Iris pigment epithelial cell (primary cell): ENCODE measurements around the gene ASCC2.
"Not testable (repeated sequence)": the region's sequence is repeated elsewhere in the genome, so short reads cannot be mapped to it uniquely, and the experiment has no call there.

ENCODE experiments used
- DNase-seq: peaks from one replicate; pipeline ENCODE4 v3.0.0-alpha.2; 2011; ENCODE audit warnings: low read depth

The ASCC2 gene, protein sequence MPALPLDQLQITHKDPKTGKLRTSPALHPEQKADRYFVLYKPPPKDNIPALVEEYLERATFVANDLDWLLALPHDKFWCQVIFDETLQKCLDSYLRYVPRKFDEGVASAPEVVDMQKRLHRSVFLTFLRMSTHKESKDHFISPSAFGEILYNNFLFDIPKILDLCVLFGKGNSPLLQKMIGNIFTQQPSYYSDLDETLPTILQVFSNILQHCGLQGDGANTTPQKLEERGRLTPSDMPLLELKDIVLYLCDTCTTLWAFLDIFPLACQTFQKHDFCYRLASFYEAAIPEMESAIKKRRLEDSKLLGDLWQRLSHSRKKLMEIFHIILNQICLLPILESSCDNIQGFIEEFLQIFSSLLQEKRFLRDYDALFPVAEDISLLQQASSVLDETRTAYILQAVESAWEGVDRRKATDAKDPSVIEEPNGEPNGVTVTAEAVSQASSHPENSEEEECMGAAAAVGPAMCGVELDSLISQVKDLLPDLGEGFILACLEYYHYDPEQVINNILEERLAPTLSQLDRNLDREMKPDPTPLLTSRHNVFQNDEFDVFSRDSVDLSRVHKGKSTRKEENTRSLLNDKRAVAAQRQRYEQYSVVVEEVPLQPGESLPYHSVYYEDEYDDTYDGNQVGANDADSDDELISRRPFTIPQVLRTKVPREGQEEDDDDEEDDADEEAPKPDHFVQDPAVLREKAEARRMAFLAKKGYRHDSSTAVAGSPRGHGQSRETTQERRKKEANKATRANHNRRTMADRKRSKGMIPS

DNA sequence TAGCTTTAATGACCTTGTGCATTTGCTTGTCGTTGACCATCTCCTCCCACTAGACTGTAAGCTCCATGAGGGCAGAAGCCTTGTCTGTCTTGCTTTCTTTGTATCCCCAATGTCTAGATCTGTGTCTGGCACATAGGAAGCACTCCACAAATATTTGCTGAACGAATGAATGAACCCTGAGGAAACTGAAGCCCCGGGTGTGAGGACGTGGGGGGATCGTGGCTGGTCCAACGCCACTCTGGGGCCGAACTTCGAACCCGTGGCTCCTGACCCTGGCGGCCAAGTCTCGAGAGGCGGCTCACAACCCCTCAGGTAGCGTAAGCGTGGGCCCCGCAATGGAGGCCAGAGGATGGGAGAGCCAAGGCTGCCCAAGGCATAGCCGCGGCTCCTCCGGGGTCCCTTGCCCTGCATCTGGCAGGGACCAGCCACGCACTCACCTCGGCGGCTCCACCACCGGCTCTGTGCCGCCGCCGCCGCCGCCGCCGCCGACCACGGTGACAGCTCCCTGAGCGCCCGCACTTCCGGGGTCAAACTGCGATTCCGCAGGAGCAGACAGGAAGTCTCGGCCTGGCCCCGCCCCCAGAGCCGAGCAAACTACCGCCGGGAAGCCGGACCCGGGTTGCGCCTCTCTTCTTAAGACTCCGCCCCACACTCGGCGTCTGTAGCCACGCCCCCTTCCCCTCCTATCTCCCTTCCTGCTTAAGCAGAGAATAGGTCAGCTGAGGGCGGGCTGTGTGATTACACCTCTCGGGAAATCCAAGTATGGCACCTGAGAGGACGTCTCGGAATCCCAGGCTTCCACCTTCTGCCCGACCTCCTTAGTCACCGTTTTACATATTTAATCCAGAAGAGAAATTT lies at the start of gene ASCC2:
Gene ASCC2 (minus strand): TSS at position 534 of the 858 bp plus-strand sequence. CDS start 5,949 bp downstream, outside the sequence.
- DNase-seq = peak; percentile 97

DNA sequence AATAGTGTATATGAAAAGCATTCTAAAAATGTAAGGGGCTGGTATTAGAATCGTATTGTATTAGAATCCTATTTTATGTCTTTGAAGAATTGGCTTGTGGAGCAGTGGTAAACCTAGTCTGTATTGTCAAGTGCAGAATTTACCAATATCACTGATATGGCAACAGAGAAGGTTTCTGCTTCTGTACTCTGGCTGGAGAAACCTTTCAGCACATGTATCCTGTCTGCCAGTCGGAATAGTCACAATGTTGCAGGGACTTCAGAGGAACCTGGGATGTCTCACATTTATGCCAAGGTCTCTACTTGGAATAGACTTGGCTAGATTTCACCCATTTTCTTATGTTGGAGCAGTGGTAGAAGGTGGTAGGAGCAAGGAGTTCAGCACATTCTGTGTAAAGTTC lies 49.3 kb upstream of the ASCC2 start:
- no peak for DNase-seq

DNA sequence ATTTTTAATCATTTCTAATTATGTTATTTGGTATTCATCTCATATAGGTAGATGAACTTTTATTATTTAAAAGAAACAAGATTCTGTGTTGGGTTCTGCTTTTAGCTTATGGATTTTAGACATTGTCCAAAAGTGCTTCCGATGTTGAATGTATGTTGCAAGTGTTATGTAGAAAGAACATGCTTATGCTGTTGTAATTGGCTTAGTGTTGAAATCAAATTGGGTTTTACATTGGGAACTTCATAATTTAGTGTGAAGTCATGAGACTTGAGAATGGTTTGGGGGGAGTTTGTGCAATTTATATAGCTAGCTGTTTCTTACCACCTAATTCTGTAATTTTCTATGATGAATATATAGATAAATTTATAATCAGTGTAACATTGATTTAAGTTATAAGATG lies 48.5 kb upstream of the ASCC2 start:
- DNase-seq = no peak

DNA sequence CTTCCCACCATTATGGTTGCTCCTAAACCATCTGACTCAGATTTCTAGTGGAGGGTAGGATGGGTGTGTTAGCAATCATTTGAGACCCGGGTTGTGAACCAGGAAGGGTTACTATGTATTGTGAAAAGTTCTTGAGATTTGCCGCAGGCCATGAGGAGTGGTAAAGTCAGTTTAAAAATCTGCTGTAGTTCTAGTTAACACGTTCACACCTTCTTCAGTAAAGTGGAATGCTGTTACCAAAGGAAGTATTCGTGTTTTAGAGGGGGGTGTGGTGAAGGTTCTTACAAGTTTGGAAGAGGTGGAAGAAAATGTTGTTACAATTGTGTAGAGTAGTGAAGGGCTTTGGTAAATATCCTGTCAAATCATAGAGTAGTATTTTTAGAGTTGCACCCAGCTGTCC lies 47.5 kb upstream of the ASCC2 start:
- DNase-seq = no peak

DNA sequence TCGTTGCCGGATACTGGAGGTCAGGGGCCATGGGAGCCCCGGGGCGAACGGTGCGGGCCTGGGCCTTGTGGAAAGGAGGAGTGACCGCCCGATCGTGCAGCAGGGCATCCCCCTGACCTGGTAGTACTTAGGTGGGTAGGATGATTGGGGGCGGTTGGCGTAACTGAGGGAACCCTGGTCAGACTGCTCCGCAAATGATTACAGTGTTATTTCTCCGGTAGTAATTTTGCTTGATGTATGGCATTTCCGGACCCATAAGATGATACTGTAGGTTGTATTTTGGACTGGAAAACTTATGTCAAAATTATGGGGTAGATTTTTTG lies 45.7 kb upstream of the ASCC2 start:
- no peak for DNase-seq

DNA sequence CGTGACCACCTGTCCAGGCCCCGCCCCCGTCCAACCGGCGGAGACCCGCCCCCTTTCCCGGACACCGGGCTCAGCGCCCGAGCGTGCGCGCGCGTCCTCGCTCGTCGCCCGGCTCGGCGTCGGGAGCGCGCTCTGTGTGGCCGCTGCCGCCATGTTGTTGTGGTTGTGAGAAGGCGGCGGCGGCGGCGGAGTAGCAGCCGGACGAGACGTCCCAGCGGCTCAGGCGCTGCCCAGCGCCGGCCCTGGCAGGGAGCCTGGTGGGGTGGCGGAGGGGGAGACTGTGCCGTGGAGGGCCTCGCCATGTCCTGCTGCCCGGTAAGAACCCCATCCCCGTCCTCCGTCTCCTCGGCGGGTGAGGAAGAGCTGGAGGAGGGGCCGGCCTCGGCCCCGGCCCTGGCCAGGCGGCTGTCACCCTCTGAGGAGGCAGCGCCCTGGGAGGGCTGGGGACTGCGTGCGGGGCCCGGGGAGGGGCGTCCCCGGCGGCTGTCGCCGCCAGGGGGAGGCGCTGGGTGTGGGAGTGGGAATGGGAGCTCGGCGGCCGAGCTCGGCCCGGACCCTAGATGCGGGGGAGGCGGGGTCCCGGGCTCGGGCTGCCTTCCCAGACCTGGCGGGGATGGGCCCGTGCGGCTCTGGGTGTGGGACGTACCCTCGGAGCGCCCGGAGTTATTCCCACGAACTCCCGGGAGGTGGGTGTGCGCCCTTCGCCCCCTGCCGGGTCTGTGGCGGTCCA lies 45.1 kb upstream of the ASCC2 start, which contains the start of gene MTMR3:
Gene MTMR3 (plus strand): TSS at position 130 of the 730 bp plus-strand sequence. CDS start 87,886 bp downstream, outside the sequence.
- DNase-seq = peak; percentile 91

DNA sequence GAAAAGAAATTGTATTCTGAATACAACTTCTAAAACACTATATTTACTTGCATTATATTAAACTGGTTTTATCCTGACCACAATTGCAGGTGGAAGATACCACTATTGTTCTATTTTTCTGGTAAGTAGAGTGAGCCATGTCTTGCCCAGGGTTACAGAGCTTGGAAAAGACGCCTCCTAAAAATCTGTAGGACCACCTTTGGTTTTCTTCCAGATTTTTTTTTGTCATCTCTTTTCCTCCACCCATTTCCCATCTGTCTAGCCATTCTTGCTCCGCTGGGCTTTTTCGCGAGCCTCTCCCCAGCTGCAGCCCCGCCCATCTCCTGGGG lies 44.6 kb upstream of the ASCC2 start:
- no peak for DNase-seq

DNA sequence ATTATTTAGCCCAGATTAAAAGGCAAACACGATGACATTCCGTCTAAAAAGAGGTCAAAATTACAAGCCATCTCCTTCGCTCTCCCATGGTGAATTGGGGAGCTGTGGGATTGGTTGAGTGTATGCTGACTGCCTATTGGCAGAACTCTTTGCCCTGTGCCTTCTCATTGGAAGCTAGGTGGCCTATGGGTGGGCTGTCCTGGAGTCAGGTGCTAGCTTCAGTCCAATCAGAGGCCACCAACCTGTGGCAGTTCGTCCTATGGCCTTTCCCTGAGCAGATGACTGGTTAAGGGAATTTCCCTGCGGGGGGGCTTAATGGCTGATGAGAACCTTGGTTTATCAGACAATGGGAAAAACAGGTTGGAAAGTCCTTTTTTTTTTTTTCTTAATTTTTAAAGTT lies 41.7 kb upstream of the ASCC2 start:
- no peak for DNase-seq

DNA sequence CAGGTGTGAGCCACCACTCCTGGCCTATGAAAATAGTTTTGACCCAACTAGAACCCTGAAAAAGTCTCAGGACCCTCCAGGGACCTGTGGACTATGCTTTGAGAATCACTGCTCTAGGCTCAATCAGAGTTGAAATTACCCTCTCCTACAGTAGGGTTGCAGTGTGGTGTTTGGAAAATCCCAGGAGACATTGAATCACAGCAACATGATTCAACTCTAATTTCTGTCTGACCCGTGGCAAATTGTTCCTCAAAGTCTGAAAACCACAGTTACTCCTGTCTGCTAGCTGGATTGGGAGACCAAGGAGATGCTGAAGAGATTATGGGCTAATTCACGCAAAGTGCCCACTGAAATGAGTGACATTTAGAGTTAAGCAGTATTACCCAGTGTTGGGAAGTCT lies 39.5 kb upstream of the ASCC2 start:
- peak; percentile 16 for DNase-seq

DNA sequence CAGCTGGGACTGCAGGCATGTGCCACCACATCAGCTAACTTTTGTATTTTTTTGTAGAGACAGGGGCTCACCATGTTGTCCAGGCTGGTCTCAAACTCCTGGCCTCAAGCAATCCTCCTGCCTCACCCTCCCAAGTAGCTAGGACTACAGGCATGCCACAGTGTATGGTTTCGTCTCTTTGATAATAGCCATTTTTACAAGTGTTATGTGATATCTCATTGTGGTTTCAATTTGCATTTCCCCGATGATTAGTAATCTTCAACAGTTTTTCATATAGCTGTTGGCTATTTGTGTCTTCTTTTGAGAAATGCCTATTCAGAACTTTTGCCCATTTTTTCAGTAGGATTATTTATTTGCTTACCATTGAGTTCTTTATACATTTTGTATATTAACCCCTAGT lies 35.9 kb upstream of the ASCC2 start:
- DNase-seq = no peak

DNA sequence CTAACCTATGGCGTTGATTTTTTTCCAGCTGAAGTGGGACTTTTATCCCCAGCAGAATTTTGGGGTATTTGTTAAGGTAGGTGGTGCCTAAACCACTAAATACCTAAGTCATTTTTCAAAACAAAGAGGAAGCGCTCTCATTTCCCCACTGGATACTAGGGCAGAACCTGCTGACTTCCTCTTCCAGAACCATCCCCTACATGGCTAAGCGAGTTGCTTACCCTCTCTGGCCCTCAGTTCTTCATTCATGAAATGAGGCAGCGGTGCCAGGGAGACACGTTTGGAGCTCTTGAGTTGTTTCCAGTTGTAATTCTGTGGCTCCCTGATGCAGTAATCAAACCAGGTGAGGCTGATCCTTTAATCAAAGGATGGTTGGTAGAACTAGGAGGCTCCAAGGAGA lies 34.9 kb upstream of the ASCC2 start:
- no peak for DNase-seq

DNA sequence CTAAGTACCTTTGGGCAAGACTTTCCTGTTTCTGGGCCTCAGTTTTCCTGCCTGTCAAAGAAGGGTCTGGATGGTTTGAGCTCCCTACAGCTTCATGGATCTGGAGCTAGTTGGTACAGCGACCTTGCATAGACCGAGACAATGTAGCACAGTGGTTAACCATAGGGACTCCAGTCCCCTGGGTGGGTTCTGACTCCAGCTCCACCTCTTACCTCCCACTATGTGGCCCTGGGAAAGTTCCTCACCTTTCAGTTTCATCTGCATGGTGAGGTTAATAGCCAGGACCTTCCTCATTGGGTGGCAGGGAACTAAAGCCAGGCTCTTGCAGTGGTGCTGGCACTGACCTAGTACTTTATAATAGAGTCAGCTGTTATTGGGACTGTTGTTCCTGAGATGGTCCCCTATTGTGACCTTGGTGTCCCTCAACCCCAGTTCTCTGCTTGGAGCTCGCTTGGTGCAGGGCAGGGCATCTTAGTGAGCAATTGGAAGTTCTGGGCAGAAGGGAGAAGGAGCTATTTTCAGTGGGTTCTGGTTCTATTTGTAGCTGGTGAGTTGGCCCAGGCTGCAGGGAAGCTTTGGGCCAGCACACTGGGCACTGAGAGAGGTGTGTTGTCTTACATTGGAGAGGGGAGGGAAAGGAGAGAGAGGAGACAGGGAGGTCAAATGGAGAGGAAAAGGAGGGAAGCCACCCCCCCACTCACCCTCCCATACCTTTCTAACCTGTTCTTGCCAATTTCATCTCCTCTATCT lies 34.2 kb upstream of the ASCC2 start:
- no peak for DNase-seq

DNA sequence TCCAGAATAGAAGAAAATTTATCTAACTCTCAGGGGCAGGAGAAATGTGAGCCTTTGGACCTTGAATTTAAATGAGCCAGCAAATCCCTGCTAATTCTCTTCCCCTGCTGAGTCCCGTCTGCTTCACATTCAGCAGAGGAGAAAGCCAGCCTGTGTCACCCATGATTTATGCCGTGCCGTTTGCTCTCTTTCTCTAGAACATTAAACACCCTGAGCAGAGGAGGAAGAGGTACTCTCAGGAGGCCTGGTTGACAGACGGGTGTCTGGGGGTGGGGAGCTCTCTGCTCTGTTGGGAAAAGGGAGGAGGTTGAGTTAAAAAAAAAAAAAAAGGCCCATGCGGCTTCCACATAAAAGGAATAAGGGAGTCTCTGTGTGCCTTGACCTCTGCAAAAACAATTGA lies 33.6 kb upstream of the ASCC2 start:
- no peak for DNase-seq

DNA sequence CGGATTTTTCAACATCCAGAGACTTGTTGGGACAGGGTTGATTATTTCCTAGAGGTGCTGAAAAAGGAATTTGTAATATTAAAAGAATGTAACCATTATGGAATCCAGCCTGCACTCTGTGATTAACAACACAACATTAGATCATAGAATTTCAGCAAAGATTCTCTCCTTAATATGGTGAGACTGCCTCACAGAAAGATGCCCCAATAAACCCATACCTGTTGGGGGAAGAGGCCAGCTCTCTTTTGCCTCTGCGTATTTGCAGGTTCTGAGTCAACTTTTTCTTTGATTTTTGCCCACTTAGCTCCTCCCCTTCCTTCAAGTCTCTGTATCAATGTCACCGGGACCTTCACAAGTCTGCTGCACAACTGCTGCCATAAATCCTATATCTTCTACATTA lies 32.5 kb upstream of the ASCC2 start:
- DNase-seq = no peak

DNA sequence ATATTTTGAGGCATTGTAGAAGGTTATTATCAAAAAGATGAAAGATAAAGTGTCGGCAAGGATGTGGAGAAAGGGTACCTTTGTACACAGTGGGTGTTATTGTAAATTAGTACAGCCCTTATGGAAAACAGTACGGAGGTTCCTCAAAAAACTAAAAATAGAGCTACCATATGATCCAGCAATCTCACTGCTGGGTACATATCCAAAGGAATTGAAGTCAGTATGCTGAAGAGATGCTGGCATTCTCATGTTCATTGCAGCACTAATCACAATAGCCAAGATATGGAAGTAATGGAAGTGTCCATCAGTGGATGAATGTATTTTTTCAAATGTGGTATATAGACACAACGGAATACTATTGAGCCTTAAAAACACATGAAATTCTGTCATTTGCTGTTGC lies 29.8 kb upstream of the ASCC2 start:
- DNase-seq = no peak

DNA sequence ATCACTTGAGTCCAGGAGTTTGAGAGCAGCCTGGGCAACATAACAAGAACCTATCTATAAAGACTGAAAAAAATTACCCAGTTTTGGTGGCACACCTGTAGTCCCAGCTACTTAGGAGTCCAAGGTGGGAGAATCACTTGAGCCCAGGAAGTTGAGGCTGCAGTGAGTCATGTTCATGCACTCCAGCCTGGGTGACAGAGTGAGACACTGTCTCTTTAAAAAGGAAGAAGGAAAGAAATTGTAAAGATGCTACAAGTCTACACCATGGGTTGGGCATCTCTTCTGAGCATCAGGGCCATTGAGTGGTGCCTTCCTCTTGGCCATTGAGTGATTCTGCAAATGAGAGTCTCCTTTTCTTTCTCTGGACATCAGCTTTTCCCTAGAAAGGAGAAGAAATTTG lies 29.2 kb upstream of the ASCC2 start:
- no peak for DNase-seq

DNA sequence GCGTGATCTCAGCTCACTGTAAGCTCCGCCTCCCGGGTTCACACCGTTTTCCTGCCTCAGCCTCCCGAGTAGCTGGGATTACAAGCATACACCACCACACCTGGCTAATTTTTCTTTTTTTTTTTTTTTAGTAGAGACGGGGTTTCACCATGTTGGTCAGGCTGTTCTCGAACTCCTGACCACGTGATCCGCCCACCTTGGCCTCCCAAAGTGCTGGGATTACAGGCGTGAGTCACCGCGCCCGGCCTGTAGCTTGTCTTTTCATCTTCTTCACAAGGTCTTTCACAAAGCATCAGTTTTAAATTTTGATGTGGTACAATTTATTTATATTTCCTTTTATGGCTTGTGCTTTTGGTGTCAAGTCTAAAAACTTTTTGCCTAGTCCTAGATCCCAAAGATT lies 27.5 kb upstream of the ASCC2 start:
- DNase-seq = not testable (repeated sequence)

DNA sequence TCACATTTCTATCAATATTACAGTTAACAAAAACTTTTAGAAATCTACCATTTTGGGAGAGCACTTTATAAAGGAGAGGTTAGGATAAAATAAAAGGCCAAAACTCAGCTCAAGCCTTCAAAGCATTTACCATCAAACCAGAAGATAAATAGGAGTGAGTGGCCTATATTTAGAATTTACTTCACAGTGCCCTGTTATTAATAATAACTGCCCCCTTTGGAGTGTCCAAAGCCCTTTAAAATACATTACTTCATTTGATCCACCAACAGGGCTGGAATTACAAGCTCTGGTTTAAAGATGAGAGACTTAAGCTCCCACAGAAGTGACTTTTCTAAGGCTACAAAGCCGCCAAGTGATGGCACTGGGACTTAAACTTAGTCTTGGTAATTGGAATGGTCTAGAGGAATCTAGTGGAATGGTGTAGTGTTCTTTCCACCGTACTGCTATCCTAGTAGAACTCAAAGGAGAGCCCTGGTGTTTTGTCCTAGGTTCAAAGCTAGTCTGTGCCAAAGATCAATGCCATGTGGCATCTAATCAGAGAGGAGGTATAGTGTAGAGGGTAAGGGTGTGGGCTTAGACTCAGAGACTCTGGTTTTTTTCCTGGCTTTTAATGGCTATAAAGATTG lies 23.7 kb upstream of the ASCC2 start:
- DNase-seq = no peak

DNA sequence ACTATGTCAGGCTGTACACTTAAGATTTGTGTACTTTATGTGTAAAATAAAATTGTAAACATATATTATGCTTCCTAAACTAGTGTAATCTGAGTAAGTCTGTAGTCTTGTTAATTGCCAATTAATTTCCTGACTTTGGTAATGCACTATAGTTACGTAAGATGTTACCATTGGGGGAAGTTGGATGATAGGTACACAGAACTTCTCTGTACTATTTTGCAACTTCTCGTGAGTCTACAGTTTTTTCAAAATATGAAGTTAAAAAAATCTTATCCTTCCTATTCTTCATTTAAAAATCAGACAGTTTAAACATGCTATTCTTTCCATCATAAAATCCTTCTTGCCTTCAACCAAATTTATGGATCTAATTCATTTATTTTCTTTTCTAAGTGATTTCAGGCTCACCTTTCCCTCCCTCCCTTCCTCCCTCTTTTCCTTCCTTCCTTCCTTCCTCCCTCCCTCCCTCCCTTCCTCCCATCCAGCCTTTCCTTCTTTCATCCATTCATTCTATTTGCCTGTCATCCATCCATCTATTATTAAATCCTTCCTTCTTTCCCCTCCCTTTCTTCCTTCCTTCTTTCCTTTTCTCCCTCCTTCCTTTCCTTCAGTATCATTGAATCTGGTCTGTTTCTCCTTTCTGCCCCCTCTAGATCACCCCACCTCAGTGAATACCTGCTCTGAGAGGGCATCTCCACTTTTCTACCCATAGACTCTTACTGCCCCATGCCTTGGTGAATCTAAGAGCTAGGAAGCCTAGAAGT lies 22.1 kb upstream of the ASCC2 start:
- no peak for DNase-seq

DNA sequence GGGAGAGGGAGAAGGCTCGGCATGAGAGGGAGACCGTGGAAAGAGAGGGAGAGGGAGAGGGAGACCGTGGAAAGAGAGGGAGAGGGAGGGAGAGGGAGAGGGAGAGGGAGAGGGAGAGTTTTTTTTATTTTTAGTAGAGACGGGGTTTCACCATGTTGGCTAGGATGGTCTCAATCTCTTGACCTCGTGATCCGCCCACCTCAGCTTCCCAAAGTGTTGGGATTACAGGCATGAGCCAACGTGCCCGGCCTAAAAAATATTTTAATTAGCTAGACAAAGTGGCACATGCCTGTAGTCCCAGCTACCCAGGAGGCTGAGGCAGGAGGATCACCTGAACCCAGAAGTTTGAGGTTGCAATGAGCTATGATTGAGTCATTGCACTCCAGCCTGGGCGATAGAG lies 21.0 kb upstream of the ASCC2 start:
- DNase-seq = not testable (repeated sequence)
